Glutamatergic neuron (in vitro differentiated cells): Measurements from ENCODE around the gene ITGA1. TPM values are rescaled to one million over a fixed set of nuclear protein-coding genes. Genes with fewer than 3 reads are reported as not detected.

Source experiments
- DNase-seq: peaks from one replicate; pipeline ENCODE4 v3.0.0; 2022
- H3K27ac Mint-ChIP-seq: one replicate; pipeline ENCODE4 v1.8.0; 2020; ENCODE audit warnings: mild to moderate bottlenecking, mixed read lengths, inconsistent platforms; ENCODE audit not compliant: unreplicated experiment
- H3K27me3 Mint-ChIP-seq: one replicate; pipeline ENCODE4 v1.8.0; 2020; ENCODE audit warnings: mild to moderate bottlenecking, moderate library complexity, mixed read lengths, inconsistent platforms; ENCODE audit not compliant: unreplicated experiment
- H3K36me3 Mint-ChIP-seq: one replicate; pipeline ENCODE4 v1.8.0; 2020; ENCODE audit warnings: mild to moderate bottlenecking, mixed read lengths, inconsistent platforms; ENCODE audit not compliant: unreplicated experiment
- H3K4me1 Mint-ChIP-seq: one replicate; pipeline ENCODE4 v1.8.0; 2020; ENCODE audit warnings: mild to moderate bottlenecking, low read depth, mixed read lengths, inconsistent platforms; ENCODE audit not compliant: unreplicated experiment
- H3K4me3 Mint-ChIP-seq: one replicate; pipeline ENCODE4 v1.8.0; 2020; ENCODE audit warnings: mild to moderate bottlenecking, mixed read lengths, inconsistent platforms; ENCODE audit not compliant: unreplicated experiment
- H3K9me3 Mint-ChIP-seq: one replicate; pipeline ENCODE4 v1.8.0; 2020; ENCODE audit warnings: mild to moderate bottlenecking, moderate library complexity, mixed read lengths, inconsistent platforms; ENCODE audit not compliant: unreplicated experiment
- total RNA-seq: library from RNA; stranded (reverse); fragmentation: NEBNext Ultra II Directional; extraction: Animal tissue kit (Norgen Biotek cat#: 25700); gene quantifications from one replicate; pipeline ENCODE4 v1.2.1, GENCODE V29; 2021; ENCODE audit not compliant: unreplicated experiment
- TF ChIP-seq, protein P1 (sequence below): fragments of 200-600 bp; sonication (generic); IDR thresholded peaks from one replicate; pipeline ENCODE4 v1.5.0; 2021; ENCODE audit not compliant: partially characterized antibody, unreplicated experiment

The ITGA1 gene
- total RNA-seq, 1 donor from 2014 or later, result 0.96 TPM

GRCh38 chr5:52751137-52751536 lies 36.6 kb upstream of the ITGA1 start:
- TF ChIP-seq, protein P1, sequence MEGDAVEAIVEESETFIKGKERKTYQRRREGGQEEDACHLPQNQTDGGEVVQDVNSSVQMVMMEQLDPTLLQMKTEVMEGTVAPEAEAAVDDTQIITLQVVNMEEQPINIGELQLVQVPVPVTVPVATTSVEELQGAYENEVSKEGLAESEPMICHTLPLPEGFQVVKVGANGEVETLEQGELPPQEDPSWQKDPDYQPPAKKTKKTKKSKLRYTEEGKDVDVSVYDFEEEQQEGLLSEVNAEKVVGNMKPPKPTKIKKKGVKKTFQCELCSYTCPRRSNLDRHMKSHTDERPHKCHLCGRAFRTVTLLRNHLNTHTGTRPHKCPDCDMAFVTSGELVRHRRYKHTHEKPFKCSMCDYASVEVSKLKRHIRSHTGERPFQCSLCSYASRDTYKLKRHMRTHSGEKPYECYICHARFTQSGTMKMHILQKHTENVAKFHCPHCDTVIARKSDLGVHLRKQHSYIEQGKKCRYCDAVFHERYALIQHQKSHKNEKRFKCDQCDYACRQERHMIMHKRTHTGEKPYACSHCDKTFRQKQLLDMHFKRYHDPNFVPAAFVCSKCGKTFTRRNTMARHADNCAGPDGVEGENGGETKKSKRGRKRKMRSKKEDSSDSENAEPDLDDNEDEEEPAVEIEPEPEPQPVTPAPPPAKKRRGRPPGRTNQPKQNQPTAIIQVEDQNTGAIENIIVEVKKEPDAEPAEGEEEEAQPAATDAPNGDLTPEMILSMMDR, result no peak
- Mint-ChIP-seq H3K27me3 (no peaks in the 10 kb centered on the region), H3K9me3 (no peaks in the 10 kb centered on the region), H3K4me1 (no peaks in the 10 kb centered on the region), H3K4me3 (no peak overlapping the region), H3K36me3 (no peaks in the 10 kb centered on the region), H3K27ac (no peak overlapping the region)
- DNase-seq, result no peak

- Mint-ChIP-seq H3K4me3 (no peak overlapping the region), H3K36me3 (no peaks in the 10 kb centered on the region), H3K27ac (no peak overlapping the region), H3K27me3 (no peaks in the 10 kb centered on the region), H3K9me3 (no peaks in the 10 kb centered on the region), H3K4me1 (no peaks in the 10 kb centered on the region)
- TF ChIP-seq, protein P1, result no peak
- no peak for DNase-seq
Observed at GRCh38 chr5:52754051-52754450, 33.7 kb upstream of the ITGA1 start.

DNA sequence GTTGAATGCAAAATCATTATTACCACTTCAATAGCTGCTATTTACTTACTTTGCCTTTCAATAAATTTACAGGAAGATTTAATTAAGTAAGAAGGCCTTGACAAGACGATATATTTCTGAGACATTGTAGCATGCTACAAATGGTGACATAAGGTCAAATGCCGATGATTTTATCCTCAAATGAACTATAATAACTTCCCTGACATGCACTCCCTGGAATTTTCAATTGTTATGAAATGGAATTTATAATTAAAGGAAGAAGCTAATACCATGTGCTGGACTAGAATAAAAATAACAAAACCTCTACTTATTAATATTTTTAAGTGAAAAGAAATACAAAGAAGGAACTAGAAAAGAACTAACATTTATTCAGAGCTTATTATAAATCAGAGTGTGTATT lies 30.2 kb upstream of the ITGA1 start:
- no peaks in the 10 kb centered on the region for H3K27me3 Mint-ChIP-seq
- no peaks in the 10 kb centered on the region for H3K36me3 Mint-ChIP-seq
- no peaks in the 10 kb centered on the region for H3K9me3 Mint-ChIP-seq
- H3K4me3 Mint-ChIP-seq, result no peak overlapping the region
- no peak for DNase-seq
- H3K27ac Mint-ChIP-seq, result no peak overlapping the region
- TF ChIP-seq, protein P1, result no peak
- no peaks in the 10 kb centered on the region for H3K4me1 Mint-ChIP-seq

DNA sequence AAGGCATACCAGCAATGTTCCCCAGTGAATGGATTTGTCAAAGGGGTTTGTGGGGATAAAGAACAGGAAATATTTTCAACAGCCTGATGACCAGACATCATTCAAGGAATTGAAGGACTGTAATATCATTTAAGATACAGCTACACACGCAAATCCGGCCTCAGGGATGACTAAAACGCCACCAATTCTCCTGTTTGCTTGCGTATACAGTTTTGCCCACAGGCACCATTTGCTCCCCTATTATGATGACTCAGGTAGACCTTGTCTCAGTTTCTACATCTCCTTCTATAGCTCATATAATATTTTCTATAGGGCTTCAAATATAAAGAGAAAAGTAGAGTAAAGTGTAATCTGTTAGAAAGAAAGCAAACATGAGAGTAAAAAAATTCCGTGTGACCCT lies 29.7 kb upstream of the ITGA1 start:
- Mint-ChIP-seq H3K9me3 (no peaks in the 10 kb centered on the region), H3K4me1 (no peaks in the 10 kb centered on the region), H3K27ac (no peak overlapping the region), H3K36me3 (no peaks in the 10 kb centered on the region), H3K27me3 (no peaks in the 10 kb centered on the region), H3K4me3 (no peak overlapping the region)
- no peak for DNase-seq
- TF ChIP-seq, protein P1, result no peak

- Mint-ChIP-seq H3K9me3 (no peaks in the 10 kb centered on the region), H3K36me3 (no peaks in the 10 kb centered on the region), H3K27ac (no peak overlapping the region), H3K4me1 (no peaks in the 10 kb centered on the region), H3K27me3 (no peaks in the 10 kb centered on the region), H3K4me3 (no peak overlapping the region)
- DNase-seq, result no peak
- TF ChIP-seq, protein P1, result no peak
Observed at GRCh38 chr5:52759331-52759730, 28.4 kb upstream of the ITGA1 start.
